Measurements from ENCODE around the gene INPP4B.
A peak's percentile ranks its signal among the peaks of the same experiment; 100 is the strongest.

The INPP4B gene

GRCh38 chr4:142194905-142195304 lies 651.2 kb downstream of the INPP4B start:
- FAIRE-seq, result no peak

GRCh38 chr4:142191901-142192300 lies 654.2 kb downstream of the INPP4B start:
- FAIRE-seq, result no peak

GRCh38 chr4:142181021-142181420 lies 665.1 kb downstream of the INPP4B start:
- FAIRE-seq, result no peak

GRCh38 chr4:142169216-142169615 lies 676.9 kb downstream of the INPP4B start:
- peak; percentile 79 for FAIRE-seq

GRCh38 chr4:142168181-142168580 lies 677.9 kb downstream of the INPP4B start:
- FAIRE-seq, result no peak

GRCh38 chr4:142164767-142165500 lies 681.2 kb downstream of the INPP4B start:
- FAIRE-seq, result no peak

GRCh38 chr4:142161086-142161485 lies 685.0 kb downstream of the INPP4B start:
- FAIRE-seq, result no peak

- no peak for FAIRE-seq
Observed at GRCh38 chr4:142160509-142160908, 685.6 kb downstream of the INPP4B start.

GRCh38 chr4:142158980-142159379 lies 687.1 kb downstream of the INPP4B start:
- peak; percentile 41 for FAIRE-seq

GRCh38 chr4:142156256-142156655 lies 689.8 kb downstream of the INPP4B start:
- FAIRE-seq, result peak; percentile 6

GRCh38 chr4:142155347-142155746 lies 690.8 kb downstream of the INPP4B start:
- FAIRE-seq, result no peak

- FAIRE-seq, result no peak
Observed at GRCh38 chr4:142150483-142150882, 695.6 kb downstream of the INPP4B start.

- FAIRE-seq, result no peak
Observed at GRCh38 chr4:142144813-142145212, 701.3 kb downstream of the INPP4B start.

GRCh38 chr4:142142366-142143054 lies 703.6 kb downstream of the INPP4B start:
- FAIRE-seq, result no peak

GRCh38 chr4:142141224-142141623 lies 704.9 kb downstream of the INPP4B start:
- FAIRE-seq, result no peak

- FAIRE-seq, result no peak
Observed at GRCh38 chr4:142130666-142131065, 715.4 kb downstream of the INPP4B start.

GRCh38 chr4:142129931-142130330 lies 716.2 kb downstream of the INPP4B start:
- no peak for FAIRE-seq

- FAIRE-seq, result no peak
Observed at GRCh38 chr4:142129473-142129872, 716.6 kb downstream of the INPP4B start.

GRCh38 chr4:142128529-142128928 lies 717.6 kb downstream of the INPP4B start:
- no peak for FAIRE-seq

- FAIRE-seq, result peak; percentile 98
Observed at GRCh38 chr4:142126890-142127497, 719.1 kb downstream of the INPP4B start.

- no peak for FAIRE-seq
Observed at GRCh38 chr4:142124874-142125273, 721.2 kb downstream of the INPP4B start.

GRCh38 chr4:142121448-142122350 lies 724.4 kb downstream of the INPP4B start:
- no peak for FAIRE-seq

GRCh38 chr4:142120921-142121320 lies 725.2 kb downstream of the INPP4B start:
- FAIRE-seq, result no peak

All from G401.6 (cell line).